Measurements from ENCODE around the gene BTG2. TPM values are rescaled to one million over a fixed set of nuclear protein-coding genes. Genes with fewer than 3 reads are reported as not detected.
A peak's percentile ranks its signal among the peaks of the same experiment; 100 is the strongest.

BTG2 gene
- total RNA-seq, 3 donors from 2014 or later = 82.7 to 271 (median 102) TPM

DNA sequence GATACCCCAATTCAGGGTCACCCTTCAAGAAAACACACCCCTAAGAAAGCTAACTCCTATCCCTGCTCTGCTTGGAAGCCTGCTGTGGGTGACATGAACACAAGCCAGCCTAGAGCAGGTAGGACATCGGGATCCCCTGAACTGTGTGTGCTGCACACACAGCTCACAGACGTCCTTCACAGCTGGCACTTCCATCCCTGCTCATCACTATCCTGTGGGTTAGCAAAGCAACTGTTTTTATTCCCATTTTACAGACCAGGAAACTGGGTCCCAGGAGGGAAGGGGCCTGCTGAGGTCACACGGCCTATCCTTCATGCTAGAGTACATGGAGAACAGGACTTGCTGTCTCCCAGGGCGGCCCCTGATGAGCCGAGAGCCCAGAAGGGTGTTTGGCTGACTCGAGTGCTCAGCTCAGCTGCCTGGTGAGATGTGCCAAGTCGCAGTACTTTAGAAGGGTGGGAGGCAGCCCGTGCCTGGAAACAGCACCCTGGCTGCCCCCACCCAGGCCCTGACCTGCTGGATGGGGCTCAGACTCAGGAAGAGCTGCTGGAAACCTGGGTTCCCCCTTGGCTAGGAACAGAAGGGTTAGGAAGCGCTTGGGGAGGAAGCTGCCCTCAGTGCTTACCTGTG is 28.3 kb upstream of the BTG2 start:
- H3K4me3 ChIP-seq = no peak overlapping the region
- TF ChIP-seq POLR2A (IDR thresholded peaks at IDR 0.05) (no peak), POLR2AphosphoS5 (IDR thresholded peaks at IDR 0.05) (no peak)
- TF ChIP-seq, protein P1, sequence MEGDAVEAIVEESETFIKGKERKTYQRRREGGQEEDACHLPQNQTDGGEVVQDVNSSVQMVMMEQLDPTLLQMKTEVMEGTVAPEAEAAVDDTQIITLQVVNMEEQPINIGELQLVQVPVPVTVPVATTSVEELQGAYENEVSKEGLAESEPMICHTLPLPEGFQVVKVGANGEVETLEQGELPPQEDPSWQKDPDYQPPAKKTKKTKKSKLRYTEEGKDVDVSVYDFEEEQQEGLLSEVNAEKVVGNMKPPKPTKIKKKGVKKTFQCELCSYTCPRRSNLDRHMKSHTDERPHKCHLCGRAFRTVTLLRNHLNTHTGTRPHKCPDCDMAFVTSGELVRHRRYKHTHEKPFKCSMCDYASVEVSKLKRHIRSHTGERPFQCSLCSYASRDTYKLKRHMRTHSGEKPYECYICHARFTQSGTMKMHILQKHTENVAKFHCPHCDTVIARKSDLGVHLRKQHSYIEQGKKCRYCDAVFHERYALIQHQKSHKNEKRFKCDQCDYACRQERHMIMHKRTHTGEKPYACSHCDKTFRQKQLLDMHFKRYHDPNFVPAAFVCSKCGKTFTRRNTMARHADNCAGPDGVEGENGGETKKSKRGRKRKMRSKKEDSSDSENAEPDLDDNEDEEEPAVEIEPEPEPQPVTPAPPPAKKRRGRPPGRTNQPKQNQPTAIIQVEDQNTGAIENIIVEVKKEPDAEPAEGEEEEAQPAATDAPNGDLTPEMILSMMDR (IDR thresholded peaks at IDR 0.05) = no peak
- H3K9me3 ChIP-seq = no peaks in the 10 kb centered on the region
- H3K27me3 ChIP-seq = no peaks in the 10 kb centered on the region
- DNase-seq (ENCODE audit: low spot score in 2 of 2) = peak; percentile 14 to 36
- peaks cover 7 to 22% of the 10 kb centered on the region in 2 donors for H3K4me1 ChIP-seq
- peak overlapping the region; percentile 73 to 87 for H3K27ac ChIP-seq
- H3K36me3 ChIP-seq = no peaks in the 10 kb centered on the region
- intact Hi-C loops (cut with DNase I; ENCODE audit: low total_unique reads) = loop anchor here (10.0 kb wide), 2 partner anchors 208 to 242 kb away; no protein-coding TSS in a partner anchor

DNA sequence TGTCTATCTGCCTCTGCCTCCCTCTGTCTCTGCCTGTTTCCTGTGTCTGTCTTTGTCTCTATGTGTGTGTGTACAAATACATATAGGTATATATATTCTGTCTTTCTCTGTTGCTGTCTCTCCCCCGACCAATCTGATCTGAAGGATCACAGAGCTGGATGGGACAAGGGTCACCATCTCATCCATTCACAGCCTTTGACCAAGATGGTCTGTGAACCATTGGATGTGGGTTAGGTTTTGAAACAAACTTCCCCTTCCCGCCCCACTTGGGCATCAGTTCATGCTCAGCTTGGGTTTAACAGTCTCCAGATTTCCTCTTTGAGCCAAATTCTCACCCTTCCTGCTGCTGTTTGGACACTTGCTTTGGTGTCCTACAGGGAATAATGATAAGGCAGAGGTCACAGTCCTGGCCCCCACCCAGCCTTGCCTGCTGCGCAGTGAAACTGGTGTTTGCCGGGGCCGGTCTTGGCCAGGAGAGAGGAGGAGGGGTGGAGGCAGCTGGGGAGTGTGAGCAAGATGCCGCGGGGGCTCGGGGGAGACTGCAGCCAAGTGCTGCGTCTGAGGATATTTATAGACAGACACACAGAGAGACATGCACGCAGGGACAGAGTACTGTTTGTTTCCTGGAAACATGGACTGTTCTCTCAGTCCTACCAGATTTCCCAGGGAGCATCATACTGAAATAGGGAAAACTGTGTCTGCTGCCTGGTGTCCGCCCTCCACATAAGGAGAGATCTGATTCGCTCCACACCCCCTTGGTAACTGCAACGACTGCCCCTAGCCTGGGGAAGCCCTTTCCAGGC is 27.0 kb upstream of the BTG2 start:
- Histone ChIP-seq H3K27me3 (no peaks in the 10 kb centered on the region), H3K9me3 (no peaks in the 10 kb centered on the region), H3K27ac (peak overlapping the region; percentile 73 to 87), H3K4me1 (peaks cover 7 to 16% of the 10 kb centered on the region in 2 donors), H3K36me3 (no peaks in the 10 kb centered on the region), H3K4me3 (peak overlapping the region in 2 of 3 donors; percentile 25 to 55)
- TF ChIP-seq POLR2A (IDR thresholded peaks at IDR 0.05) = peak; percentile 18
- TF ChIP-seq, protein P1 (IDR thresholded peaks at IDR 0.05) = no peak
- peak in 2 of 3 donors; percentile 87 to 90 for TF ChIP-seq POLR2AphosphoS5 (IDR thresholded peaks at IDR 0.05)
- peak; percentile 89 to 91 for DNase-seq (ENCODE audit: low spot score in 2 of 2)
- intact Hi-C loops (cut with DNase I; ENCODE audit: low total_unique reads) = loop anchor here (10.0 kb wide), 2 partner anchors 207 to 243 kb away; no protein-coding TSS in a partner anchor

DNA sequence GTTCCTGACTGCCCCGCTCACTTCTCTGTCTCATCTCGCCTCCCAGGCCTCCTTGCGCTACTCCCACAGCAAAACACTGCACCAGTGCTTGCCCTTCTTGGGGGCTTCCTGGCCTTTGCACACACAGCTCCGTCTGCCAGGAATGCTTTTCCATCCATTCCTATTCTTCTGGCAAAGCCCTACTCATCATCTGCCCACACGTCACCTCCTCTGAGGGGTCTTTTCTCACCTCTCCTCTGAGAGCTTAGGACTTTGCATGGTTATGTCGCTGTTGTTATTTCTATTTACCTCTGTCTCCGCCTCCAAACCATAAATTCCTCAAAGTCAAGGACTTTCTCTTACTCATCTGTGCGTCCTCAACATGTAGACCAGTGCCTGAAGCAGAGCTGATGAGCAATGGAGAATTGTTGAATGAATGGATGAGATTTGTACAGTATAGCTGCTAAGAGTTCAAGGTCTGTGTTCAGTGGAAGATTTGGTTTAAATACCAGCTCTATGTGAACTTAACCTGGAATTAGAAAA is 26.4 kb upstream of the BTG2 start:
- intact Hi-C loops (cut with DNase I; ENCODE audit: low total_unique reads) = loop anchor here (10.0 kb wide), 2 partner anchors 206 to 244 kb away; no protein-coding TSS in a partner anchor
- Histone ChIP-seq H3K9me3 (no peaks in the 10 kb centered on the region), H3K27ac (peak overlapping the region; percentile 73 to 87), H3K36me3 (no peaks in the 10 kb centered on the region), H3K4me1 (peaks cover 7 to 12% of the 10 kb centered on the region in 2 donors), H3K4me3 (peak overlapping the region in 2 of 3 donors; percentile 25 to 55), H3K27me3 (no peaks in the 10 kb centered on the region)
- no peak for DNase-seq (ENCODE audit: low spot score in 2 of 2)
- TF ChIP-seq POLR2AphosphoS5 (IDR thresholded peaks at IDR 0.05) (no peak), POLR2A (IDR thresholded peaks at IDR 0.05) (no peak)
- TF ChIP-seq, protein P1 (IDR thresholded peaks at IDR 0.05) = no peak

DNA sequence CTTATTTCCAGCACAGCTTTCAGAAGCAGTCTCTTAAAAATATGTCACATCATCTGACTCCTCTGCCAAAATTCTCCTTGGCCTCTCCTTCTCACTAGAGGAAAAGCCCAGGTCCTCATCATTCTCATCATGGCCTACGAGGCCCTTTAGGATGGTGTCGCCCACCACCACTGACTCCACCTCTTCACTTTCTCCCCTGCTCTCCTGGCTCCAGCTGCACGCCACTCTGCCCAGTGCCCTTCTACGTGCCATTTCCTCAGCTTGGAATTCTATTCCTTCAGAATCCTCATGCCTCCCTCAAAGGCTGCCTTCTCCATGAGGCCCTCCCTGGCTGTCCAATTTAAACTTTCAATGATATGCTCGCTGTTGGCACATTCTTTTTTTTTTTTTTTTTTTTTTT is 25.3 kb upstream of the BTG2 start:
- Histone ChIP-seq H3K9me3 (no peaks in the 10 kb centered on the region), H3K27ac (no peak overlapping the region), H3K27me3 (no peaks in the 10 kb centered on the region), H3K4me3 (no peak overlapping the region), H3K36me3 (no peaks in the 10 kb centered on the region), H3K4me1 (peaks cover 7 to 12% of the 10 kb centered on the region in 2 donors)
- peak; percentile 12 to 16 for DNase-seq (ENCODE audit: low spot score in 2 of 2)
- TF ChIP-seq, protein P1 (IDR thresholded peaks at IDR 0.05) = no peak
- no peak for TF ChIP-seq POLR2A (IDR thresholded peaks at IDR 0.05)
- TF ChIP-seq POLR2AphosphoS5 (IDR thresholded peaks at IDR 0.05) = no peak
- intact Hi-C loops (cut with DNase I; ENCODE audit: low total_unique reads) = no loop called here

Measured in breast epithelium (tissue), 4 donors.